AG04450 (cell line): ENCODE measurements around the gene ZDHHC4. TPM values are rescaled to one million over a fixed set of nuclear protein-coding genes. Genes with fewer than 3 reads are reported as not detected.

Source experiments
- CTCF ChIA-PET: fragments of 300-600, 350-600 bp; formaldehyde crosslinking; extraction: SDS; loops from one replicate; lab custom pipeline; 2022; ENCODE audit warnings: antibody characterized with exemption, inconsistent platforms; lab: Charles Lee
- POLR2A ChIA-PET: fragments of 350-600 bp; formaldehyde crosslinking; extraction: SDS; loops from one replicate; lab custom pipeline; 2021; ENCODE audit warnings: antibody characterized with exemption, inconsistent platforms; lab: Yijun Ruan, JAX
- DNase-seq: peaks from one replicate; pipeline ENCODE4 v3.0.0-alpha.2; 2011; ENCODE audit warnings: low read depth, low spot score
- H3K27ac ChIP-seq: one replicate; pipeline ENCODE4 v1.5.1; 2012; ENCODE audit warnings: low read depth, low read length, control low read depth
- H3K27me3 ChIP-seq: one replicate; pipeline ENCODE4 v1.6.0; 2012; ENCODE audit warnings: low read length; ENCODE audit not compliant: control insufficient read depth, insufficient read depth
- H3K4me3 ChIP-seq: 2 replicates; pipeline ENCODE4 v1.5.1; 2011; ENCODE audit warnings: mild to moderate bottlenecking, low read depth, low read length, control low read depth
- H3K9me3 ChIP-seq: 2 replicates; pipeline ENCODE4 v1.5.1; 2012; ENCODE audit warnings: low read length; ENCODE audit not compliant: control insufficient read depth, insufficient read depth
- CTCF ChIP-seq: IDR thresholded peaks from 2 replicates; pipeline ENCODE4 v1.5.1; 2011; ENCODE audit warnings: low read depth, low read length, control low read depth, inconsistent platforms
- polyA plus RNA-seq: library from polyadenylated mRNA; depleted of rRNA; stranded (reverse); fragments of >200 nt; gene quantifications from 2 replicates; pipeline ENCODE4 v1.2.3, GENCODE V29; 2011

The ZDHHC4 gene
- polyA plus RNA-seq, 1 experiment: 99.4 TPM

DNA sequence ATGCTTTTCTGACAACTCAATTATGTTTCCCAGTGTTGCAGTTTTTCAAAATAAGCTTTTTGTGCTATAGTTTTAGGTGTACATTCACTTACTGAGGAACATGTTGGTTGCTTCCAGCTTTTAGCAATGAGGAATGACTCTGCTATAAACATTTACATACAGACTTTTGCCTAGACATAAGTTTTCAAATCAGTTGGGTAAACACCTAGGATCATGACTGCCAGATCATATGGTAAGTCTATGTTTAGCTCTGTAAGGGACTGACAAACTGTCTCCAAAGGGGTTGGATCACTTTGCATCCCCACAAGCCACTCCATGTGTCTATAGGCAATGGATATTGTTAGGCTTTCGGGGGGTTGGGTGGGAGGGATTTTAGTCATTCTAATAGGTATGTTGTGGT lies 15.1 kb upstream of the ZDHHC4 start:
- ChIA-PET CTCF (interaction anchor here (1.5 kb wide), 1 partner anchor 46 kb away, joined by 5 read pairs; no protein-coding TSS in a partner anchor), POLR2A (no interaction called here)
- no peak overlapping the region for H3K27ac ChIP-seq
- H3K27me3 ChIP-seq: peaks cover 7% of the 10 kb centered on the region
- no peak for TF ChIP-seq CTCF
- no peaks in the 10 kb centered on the region for H3K9me3 ChIP-seq
- DNase-seq: no peak
- H3K4me3 ChIP-seq: no peak overlapping the region

GRCh38 chr7:6563936-6564770 lies 13.1 kb upstream of the ZDHHC4 start:
- H3K27me3 ChIP-seq: peaks cover 7% of the 10 kb centered on the region
- CTCF ChIA-PET: no interaction called here
- no peak for DNase-seq
- no peak overlapping the region for H3K27ac ChIP-seq
- POLR2A ChIA-PET: no interaction called here
- no peak for TF ChIP-seq CTCF
- no peaks in the 10 kb centered on the region for H3K9me3 ChIP-seq
- no peak overlapping the region for H3K4me3 ChIP-seq

GRCh38 chr7:6565655-6566054 lies 11.6 kb upstream of the ZDHHC4 start:
- DNase-seq: no peak
- CTCF ChIA-PET: interaction anchor here (0.5 kb wide), 1 partner anchor 9 kb away, joined by 6 read pairs; no protein-coding TSS in a partner anchor
- POLR2A ChIA-PET: no interaction called here
- Histone ChIP-seq H3K27me3 (peaks cover 7% of the 10 kb centered on the region), H3K4me3 (no peak overlapping the region), H3K27ac (no peak overlapping the region), H3K9me3 (no peaks in the 10 kb centered on the region; the same call in 1 of the 2 replicates)
- no peak for TF ChIP-seq CTCF

DNA sequence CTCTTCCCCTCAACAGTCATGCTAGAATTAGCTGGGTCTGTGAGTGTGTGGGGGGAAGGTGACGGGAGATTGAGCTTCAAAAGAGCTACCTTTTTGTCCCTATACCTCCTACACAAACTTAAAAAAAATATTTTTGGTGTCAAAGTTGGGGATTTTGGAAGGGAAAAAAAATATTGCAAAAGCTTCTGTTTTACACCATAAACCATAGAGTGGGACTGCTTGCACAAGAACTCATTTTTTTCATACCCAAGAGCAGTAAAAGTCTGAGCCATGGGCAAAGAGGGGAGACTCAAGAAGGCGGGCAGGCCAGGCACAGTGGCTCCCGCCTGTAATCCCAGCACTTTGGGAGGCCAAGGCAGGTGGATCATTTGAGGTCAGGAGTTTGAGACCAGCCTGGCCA lies 9.4 kb upstream of the ZDHHC4 start:
- H3K4me3 ChIP-seq: no peak overlapping the region
- ChIA-PET CTCF (interaction anchor here (0.9 to 1.1 kb wide), 2 partner anchors 9 to 52 kb away, joined by 3 to 4 read pairs; no protein-coding TSS in a partner anchor), POLR2A (no interaction called here)
- TF ChIP-seq CTCF: no peak
- no peak overlapping the region for H3K27ac ChIP-seq
- no peak for DNase-seq
- H3K9me3 ChIP-seq: no peaks in the 10 kb centered on the region; the same call in 1 of the 2 replicates
- peaks cover 7% of the 10 kb centered on the region for H3K27me3 ChIP-seq
